Measurements from ENCODE around the gene CDC34.

The CDC34 gene

DNA sequence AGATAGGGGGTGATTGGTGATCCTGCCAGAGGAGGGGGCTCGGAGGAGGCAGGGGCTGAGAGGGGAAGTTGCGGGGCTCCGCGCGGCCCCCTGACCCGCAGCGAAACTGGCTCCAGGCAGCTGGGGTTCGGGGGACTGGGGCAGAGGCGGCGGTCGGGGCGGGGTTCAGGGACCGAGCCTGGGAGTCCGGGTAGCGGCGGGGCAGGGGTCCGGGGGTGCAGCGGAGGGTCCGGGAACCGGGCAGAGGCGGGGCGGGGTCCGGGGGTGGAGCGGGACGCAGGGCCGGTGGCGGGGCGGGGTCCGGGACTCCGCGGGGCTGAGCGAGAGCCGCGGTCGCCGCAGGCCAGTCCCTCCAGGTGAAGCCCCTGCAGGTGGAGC is 34.1 kb upstream of the CDC34 start:
- DNase-seq (ENCODE audit: low spot score), result no peak
- FAIRE-seq, result no peak

DNA sequence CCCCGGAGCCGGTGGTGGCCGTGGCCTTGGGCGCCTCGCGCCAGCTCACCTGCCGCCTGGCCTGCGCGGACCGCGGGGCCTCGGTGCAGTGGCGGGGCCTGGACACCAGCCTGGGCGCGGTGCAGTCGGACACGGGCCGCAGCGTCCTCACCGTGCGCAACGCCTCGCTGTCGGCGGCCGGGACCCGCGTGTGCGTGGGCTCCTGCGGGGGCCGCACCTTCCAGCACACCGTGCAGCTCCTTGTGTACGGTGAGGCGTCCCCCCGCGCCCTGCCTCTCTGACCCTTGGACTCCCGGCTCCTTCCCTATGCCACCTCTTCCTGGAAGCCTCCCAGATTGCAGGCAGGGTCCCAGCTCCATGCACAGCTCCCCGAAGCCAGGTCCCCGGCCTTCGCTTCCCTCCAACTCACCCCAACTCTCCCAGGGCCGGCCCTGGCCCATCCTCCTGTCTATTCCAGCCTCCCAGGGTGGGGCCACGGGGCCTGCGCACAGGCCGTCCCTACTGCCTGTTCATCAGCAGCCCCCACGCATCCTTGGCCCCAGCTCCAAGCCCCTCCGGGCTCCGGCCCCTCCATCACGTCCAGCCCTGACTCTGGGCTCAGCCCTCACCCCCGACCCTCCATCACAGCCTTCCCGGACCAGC is 33.6 kb upstream of the CDC34 start:
- no peak for FAIRE-seq
- no peak for DNase-seq (ENCODE audit: low spot score)

DNA sequence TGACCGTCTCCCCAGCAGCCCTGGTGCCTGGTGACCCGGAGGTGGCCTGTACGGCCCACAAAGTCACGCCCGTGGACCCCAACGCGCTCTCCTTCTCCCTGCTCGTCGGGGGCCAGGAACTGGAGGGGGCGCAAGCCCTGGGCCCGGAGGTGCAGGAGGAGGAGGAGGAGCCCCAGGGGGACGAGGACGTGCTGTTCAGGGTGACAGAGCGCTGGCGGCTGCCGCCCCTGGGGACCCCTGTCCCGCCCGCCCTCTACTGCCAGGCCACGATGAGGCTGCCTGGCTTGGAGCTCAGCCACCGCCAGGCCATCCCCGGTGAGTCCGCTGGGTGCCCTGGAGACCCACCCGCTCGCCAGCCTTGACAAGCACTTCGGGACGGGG is 33.1 kb upstream of the CDC34 start:
- no peak for FAIRE-seq

DNA sequence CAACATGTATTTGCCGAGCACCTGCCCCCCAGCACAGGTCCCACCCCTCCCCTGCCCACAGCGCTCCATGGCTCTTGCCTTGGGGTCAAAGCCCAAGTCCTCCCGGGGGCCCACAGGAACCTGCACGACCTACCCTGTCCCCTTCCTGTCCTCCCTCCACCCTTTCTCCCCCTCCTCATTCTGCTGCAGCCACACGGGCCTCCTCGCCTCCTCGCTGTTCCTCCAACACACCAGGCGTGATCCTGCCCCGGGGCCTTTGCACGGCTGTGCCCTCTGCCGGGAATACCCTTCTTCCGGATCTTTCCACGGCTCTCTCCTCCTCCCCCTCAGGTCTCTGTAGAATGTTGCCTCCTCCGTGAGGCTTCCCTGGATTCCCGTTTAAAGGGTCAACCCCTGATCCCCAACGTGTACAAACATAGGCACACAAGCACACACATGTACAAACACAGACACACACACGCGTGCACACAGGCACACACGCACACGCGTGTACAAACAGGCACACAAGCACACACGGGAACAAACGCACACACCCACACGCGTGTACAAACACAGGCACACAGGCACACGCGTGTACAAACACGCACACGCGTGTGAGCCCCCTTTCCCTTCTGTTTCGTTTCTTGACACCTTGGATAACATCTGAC is 32.5 kb upstream of the CDC34 start:
- no peak for FAIRE-seq
- no peak for DNase-seq (ENCODE audit: low spot score)

More for the DNA sequence above, 33.1 kb upstream of the CDC34 start:
- DNase-seq (ENCODE audit: low spot score), result no peak

DNA sequence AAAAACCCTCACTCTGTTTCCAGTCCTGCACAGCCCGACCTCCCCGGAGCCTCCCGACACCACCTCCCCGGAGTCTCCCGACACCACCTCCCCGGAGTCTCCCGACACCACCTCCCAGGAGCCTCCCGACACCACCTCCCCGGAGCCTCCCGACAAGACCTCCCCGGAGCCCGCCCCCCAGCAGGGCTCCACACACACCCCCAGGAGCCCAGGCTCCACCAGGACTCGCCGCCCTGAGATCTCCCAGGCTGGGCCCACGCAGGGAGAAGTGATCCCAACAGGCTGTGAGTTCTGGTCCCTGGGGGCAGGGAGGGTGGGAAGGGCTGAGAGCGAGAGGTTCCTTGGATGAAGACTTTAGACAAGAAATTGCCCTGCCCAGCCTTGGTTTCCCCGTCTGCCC is 29.9 kb upstream of the CDC34 start:
- DNase-seq (ENCODE audit: low spot score) (no peak), FAIRE-seq (no peak)

DNA sequence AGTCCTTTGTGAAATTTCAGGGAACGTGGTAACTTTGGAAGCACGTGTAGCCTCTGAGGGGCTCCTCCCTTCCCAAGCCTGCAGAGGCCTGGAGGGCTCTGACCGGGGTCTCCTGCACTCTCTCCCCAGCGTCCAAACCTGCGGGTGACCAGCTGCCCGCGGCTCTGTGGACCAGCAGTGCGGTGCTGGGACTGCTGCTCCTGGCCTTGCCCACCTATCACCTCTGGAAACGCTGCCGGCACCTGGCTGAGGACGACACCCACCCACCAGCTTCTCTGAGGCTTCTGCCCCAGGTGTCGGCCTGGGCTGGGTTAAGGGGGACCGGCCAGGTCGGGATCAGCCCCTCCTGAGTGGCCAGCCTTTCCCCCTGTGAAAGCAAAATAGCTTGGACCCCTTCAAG is 26.9 kb upstream of the CDC34 start:
- no peak for DNase-seq (ENCODE audit: low spot score)

DNA sequence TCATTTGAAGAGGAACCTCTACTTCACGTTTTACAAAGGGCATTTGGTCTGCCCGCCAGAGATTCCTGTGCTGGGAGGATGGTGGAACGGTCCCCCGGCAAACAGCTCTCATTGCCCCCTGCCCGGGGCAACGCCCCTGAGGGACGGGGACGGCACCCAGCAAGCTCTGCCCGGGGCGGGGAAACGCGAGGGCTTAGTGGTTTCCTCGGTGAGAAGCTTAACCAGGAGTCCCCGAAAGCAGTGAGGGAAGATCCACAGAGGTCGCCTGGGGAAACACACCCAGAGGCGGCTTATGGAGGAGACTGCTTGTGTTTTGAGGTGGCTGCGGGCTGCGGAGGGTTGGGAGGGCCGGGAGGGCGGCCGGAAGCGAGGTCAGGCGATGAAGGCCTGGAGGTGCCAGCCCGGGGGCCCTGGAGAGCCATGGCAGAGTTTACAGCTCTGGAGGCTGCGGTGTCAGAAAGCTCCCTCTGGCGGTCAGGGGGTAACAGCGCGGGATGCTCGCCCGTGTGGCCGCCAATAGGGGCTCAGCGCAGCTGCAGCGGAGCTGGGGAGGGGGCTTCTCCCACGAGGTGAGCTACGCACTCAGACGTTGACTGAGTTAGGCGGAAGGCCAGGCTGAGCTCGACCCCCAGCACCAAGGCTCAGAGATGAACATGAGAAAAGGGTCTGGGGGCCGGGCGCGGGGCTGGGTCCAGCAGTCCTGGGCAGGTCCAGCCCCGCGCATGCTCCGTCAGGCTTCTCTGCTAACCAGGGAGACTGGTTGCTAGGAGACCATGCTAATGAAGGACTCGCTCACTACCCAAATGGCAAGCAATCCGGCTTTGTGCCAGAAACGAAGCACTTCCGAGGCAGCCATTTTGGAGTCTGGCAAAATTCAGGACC is 24.9 kb upstream of the CDC34 start:
- FAIRE-seq (no peak), DNase-seq (ENCODE audit: low spot score) (peak; percentile 98)

More for the DNA sequence above, 26.9 kb upstream of the CDC34 start:
- no peak for FAIRE-seq

DNA sequence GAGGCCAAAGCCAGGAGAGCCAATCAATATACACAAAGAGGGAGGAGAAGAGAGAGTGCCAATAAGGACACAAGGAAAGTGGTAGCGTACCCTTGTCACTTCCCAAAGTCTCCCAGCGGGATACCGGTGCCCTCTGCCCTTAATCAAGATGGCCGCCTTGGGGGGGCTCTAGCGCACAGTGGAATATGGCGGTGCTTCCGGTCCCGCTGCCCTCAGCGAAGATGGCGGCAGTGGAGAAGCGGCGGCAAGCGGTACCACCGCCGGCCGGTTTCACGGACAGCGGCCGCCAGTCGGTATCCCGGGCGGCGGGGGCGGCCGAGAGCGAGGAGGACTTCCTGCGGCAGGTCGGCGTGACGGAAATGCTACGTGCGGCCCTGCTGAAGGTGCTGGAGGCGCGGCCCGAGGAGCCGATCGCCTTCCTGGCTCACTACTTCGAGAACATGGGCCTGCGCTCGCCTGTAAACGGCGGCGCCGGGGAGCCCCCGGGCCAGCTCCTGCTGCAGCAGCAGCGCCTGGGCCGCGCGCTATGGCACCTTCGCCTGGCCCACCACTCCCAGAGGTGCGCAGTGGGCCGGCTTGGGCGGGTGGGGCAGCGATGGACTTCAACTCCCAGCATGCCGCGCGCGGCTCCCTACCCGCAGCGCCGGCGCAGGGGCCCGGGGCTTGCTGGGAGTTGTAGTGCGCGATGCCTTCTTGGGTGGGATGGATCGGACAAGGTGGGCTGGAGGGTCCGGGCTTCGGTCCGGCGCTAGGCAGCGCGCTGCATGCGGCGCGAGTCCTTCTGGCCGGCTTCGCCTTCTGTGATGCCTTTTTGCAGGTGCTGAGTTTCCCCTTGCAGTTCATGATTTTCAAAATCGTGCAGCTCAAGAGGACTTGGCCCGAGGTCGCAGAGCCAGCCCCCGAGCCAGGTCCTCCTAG is 24.0 kb upstream of the CDC34 start, which contains the start of gene TPGS1:
Gene TPGS1 (plus strand): TSS at position 212 of the 918 bp plus-strand sequence. CDS start 10 bp downstream, at position 222.
- DNase-seq (ENCODE audit: low spot score) (peak; percentile 60), FAIRE-seq (peak; percentile 92)

DNA sequence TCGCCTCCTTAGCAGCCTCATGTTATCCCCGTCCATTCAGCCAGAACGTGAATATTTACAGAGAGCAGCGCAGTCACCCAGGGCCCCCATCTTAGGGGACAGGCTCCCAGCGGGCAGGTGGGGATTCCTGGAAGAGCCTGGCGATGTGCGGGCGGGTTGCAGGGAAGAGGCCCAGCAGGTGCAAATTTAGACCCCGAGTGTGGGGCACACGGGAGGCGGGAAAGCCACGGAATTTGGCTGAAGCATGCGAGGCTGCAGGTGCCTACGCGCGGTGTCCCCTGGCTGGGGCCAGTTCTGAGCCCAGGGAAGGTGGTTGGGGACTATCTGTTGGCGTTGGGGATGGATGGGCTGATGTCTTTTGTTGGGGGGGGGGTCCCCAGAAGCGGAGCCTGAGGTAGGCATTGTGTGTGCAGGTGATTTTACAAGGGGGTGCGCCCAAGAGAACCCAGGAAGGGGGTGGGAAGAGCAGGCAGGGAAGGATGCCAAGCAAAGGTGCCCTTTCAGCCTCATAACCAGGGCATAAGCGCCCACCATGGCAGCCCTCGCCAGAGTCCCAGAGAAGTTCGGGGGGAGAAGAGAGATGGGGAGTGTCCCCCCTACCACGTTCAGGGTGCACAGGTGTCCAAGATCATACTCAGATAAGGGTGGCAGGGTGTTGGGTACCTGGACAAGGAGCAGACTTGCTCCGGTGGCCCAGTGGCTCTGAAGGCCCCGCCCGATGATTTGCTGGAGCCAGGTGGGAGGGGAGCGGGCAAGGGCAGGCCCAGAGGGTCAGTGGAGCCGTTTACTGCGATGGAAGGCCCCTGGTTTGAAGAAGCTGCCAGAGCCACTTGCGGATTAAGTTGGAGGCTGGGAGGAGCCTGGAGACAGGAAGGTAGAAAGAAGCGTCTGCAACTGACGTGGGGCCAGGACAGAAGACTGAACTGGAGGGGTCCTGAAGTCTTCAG is 23.1 kb upstream of the CDC34 start:
- FAIRE-seq (no peak), DNase-seq (ENCODE audit: low spot score) (no peak)

DNA sequence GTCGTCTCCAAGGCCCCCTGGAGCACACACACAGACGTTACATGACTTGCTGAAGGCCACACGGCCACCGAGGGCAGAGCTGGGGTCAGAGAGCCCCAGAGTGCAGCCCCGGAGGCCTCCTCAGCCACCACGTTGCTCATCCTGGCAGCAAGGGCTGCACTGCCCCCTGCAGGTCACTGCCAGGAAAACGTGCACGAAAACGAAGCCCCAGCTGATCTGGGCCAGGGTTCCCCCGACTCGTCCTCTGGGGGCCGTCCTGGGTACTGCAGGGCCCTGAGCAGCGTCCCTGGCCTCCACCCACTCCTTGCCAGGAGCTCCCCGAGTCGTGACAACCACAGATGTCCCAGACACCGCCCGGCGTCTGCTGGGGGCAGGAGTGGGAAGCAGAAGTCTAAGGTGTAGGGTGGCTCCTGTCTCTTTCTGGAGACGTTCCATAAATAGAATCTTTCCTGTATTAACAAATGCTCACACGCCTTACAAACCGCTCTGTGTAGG is 20.9 kb upstream of the CDC34 start:
- peak; percentile 67 for DNase-seq (ENCODE audit: low spot score)
- no peak for FAIRE-seq

DNA sequence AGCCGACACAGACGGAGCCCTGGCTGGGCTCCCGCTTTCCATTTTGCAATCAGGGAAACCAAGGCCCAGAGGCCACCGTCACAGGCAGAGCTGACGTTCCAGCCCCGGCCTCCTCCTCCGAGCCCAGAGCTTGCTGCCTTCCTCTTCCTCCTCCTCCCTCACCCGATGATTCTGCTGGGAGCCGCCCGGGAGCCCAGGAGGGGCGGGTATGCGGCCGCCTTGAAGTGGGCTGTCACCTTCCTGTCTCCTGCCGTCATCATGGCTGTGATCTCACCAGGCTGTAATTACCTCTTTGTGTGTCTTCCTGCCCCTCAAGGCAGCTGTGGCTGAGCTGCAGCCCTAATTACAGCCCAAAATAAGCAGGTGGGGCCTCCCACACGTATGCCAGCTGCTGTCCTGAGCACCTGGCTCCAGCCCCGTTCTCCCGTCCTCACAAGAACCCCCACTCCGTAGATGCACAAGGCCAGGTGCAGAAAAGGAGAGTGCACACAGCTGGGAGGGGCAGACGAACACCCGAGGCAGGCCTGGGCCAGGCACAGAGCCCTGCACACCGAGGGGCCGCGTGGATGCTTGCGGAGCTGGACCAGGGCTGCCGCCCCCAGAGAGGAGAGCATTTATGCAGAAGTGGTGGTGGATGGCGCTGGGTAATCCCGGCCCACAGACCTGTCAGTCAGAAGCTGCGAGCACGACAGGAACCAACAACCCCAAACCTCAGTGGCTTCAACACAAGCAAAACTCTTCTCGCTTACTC is 20.3 kb upstream of the CDC34 start:
- DNase-seq (ENCODE audit: low spot score), result no peak

DNA sequence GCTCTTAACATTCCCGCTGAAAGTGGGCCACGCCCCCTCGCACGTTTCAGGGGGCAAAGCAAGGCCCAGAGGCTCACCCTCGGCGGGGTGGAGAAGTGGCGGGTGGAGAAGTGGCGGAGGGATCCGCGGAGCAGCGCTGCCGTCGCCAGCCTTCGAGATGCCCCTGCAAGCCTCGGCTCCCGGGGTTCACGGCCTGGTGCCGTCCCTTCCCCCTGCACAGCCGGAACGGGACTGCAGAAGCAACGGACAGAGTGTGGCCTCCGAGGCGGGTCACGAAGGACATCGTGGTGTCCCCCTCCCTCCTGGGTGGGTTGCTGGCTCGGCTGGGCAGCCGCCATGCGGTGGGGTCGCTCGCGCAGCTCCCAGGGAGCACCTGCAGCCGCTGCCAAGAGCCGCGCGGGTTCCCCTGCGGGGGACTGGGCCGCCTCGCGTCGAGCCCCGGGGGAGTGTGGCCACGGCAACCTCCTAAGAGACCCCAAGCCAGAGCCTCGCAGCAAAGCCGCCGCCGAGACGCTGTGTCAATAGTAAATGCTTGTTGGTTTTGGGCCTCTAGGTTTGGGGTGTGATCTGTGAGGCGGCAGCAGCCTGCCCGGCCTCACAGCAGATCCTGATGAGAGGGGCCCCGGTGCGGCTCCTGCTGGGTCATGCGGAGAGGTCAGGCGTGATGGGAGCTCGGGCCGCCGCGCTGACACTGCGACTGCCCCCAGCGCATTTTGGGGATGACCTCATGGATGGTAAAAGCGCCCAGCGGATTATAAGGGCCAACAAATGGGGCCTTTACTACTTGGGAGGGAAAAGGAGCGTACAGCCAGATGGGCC is 18.8 kb upstream of the CDC34 start:
- no peak for FAIRE-seq

More for the DNA sequence above, 20.3 kb upstream of the CDC34 start:
- no peak for FAIRE-seq

DNA sequence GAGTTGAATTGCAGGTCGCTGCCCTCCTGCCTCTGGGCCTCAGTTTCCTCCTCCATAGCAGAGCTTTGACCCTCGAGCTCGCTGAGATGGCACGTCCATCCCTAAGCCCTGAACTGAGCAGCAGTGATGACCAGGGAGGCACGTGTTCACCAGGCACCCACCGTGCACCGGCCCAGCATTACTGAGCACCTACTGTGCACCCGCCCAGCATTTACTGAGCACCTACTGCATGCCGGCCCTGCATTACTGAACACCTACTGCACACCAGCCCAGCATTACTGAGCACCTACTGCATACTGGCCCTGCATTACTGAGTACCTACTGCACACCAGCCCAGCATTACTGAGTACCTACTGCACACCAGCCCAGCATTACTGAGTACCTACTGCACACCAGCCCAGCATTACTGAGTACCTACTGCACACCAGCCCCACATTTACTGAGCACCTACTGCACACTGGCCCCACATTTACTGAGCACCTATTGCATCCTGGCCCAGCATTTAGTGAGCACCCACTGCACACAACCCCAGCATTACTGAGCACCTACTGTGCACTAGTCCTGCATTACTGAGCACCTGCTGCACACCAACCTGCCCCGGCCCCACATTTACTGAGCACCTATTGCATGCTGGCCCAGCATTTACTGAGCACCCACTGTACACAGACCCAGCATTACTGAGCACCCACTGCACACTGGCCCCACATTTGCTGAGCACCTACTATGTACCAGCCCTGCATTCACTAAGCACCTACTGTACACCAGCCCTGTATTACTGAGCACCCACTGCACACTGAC is 18.0 kb upstream of the CDC34 start:
- FAIRE-seq (no peak), DNase-seq (ENCODE audit: low spot score) (no peak)

More for the DNA sequence above, 18.8 kb upstream of the CDC34 start:
- DNase-seq (ENCODE audit: low spot score), result no peak

DNA sequence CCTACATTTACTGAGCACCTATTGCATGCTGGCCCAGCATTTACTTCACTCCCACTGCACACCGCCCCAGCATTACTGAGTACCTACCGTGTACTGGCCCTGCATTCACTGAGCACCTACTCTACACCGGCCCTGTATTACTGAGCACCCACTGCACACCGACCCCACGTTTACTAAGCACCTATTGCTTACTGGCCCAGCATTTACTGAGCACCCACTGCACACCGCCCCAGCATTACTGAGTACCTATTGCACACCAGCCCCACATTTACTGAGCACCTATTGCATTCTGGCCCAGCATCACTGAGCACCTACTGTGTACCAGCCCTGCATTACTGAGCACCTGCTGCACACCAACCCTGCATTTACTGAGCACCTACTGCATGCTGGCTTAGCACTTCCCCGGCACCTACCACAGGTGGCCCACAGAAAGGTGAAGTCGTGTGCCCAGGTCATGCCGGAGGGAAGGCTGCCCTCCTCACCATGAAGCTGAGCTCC is 17.3 kb upstream of the CDC34 start:
- DNase-seq (ENCODE audit: low spot score) (no peak), FAIRE-seq (no peak)

DNA sequence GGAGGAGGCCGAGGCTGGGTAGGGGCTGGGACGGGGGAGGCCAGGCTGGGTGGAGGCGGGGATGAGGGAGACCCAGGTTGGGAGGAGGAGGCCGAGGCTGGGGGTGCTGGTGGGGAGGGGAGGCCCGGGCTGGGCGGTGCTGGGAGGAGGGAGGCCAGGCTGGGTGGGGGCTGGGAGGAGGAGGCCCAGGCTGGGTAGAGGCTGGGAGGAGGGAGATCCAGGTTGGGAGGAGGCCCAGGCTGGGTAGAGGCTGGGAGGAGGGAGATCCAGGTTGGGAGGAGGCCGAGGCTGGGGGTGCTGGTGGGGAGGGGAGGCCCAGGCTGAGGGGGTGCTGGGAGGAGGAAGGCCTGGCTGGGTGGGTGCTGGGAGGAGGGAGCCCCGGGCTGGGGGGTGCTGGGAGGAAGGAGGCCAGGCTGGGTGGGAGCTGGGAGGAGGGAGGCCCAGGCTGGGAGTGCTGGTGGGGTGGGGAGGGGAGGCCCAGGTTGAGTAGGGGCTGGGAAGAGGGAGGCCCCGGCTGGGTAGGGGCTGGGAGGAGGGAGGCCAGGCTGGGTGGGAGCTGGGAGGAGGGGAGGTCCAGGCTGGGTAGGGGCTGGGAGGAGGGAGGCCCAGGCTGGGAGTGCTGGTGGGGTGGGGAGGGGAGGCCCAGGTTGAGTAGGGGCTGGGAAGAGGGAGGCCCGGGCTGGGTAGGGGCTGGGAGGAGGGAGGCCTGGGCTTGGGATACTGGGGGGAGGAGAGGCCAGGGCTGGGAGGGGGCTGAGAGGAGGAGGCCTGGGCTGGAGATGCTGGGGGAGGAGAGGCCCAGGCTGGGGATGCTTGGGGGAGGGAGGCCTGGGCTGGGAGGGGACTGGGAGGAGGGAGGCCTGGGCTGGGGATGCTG is 13.6 kb upstream of the CDC34 start:
- no peak for FAIRE-seq
- no peak for DNase-seq (ENCODE audit: low spot score)

DNA sequence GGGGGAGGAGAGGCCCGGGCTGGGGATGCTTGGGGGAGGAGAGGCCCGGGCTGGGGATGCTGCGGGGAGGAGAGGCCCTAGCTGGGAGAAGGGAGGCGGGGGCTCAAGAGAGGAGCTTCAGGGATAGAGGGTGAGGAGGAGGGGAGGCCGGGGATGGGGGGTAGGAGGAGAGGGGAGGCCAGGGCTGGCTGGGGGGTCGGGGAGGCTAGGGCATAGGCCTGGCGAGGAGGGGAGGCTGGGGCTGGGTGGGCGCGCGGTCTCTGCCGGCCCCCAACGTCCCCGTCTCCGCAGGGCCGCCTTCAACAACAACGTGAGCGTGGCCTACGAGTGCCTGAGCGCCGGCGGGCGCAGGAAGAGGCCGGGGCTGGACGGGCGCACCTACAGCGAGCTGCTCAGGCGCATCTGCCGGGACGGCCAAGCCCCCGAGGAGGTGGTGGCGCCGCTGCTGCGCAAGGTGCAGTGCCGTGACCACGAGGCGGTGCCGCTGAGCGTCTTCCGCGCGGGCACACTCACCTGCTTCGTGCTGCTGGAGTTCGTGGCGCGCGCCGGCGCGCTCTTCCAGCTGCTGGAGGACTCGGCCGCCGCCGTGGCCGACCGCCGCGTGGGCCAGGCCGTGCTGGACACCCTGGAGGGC is 12.8 kb upstream of the CDC34 start:
- FAIRE-seq, result no peak
- no peak for DNase-seq (ENCODE audit: low spot score)
